ENCODE measurements around the gene CNTNAP2. TPM values are rescaled to one million over a fixed set of nuclear protein-coding genes. Genes with fewer than 3 reads are reported as not detected.

CNTNAP2 gene
- total and polyA plus RNA-seq, 9 donors, result 0.24 to 7.0 (median 1.5) TPM

GRCh38 chr7:148107443-148108127 is 1991.0 kb downstream of the CNTNAP2 start:
- H3K27me3 ChIP-seq, result no peaks in the 10 kb centered on the region
- 89 to 92% (median 90%) methylated on average over 6 of the region's 6 CpGs for WGBS, 3 donors
- H3K4me1 ChIP-seq (ENCODE audit: insufficient read depth), result no peaks in the 10 kb centered on the region
- no peak for TF ChIP-seq POLR2A (IDR thresholded peaks at IDR 0.05)
- TF ChIP-seq, protein P1, sequence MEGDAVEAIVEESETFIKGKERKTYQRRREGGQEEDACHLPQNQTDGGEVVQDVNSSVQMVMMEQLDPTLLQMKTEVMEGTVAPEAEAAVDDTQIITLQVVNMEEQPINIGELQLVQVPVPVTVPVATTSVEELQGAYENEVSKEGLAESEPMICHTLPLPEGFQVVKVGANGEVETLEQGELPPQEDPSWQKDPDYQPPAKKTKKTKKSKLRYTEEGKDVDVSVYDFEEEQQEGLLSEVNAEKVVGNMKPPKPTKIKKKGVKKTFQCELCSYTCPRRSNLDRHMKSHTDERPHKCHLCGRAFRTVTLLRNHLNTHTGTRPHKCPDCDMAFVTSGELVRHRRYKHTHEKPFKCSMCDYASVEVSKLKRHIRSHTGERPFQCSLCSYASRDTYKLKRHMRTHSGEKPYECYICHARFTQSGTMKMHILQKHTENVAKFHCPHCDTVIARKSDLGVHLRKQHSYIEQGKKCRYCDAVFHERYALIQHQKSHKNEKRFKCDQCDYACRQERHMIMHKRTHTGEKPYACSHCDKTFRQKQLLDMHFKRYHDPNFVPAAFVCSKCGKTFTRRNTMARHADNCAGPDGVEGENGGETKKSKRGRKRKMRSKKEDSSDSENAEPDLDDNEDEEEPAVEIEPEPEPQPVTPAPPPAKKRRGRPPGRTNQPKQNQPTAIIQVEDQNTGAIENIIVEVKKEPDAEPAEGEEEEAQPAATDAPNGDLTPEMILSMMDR (IDR thresholded peaks at IDR 0.05), result no peak
- TF ChIP-seq EP300 (IDR thresholded peaks at IDR 0.05), result no peak
- H3K9me3 ChIP-seq, result no peaks in the 10 kb centered on the region
- no peak overlapping the region for H3K27ac ChIP-seq
- no peaks in the 10 kb centered on the region for H3K36me3 ChIP-seq
- DNase-seq, result no peak
- no peak overlapping the region for H3K4me3 ChIP-seq
- intact Hi-C loops (cut with DNase I), result no loop called here

- Histone ChIP-seq H3K4me3 (no peak overlapping the region), H3K27me3 (no peaks in the 10 kb centered on the region), H3K9me3 (no peaks in the 10 kb centered on the region), H3K27ac (no peak overlapping the region), H3K36me3 (no peaks in the 10 kb centered on the region), H3K4me1 (ENCODE audit: insufficient read depth) (no peaks in the 10 kb centered on the region)
- no peak for DNase-seq
- no peak for TF ChIP-seq EP300 (IDR thresholded peaks at IDR 0.05)
- TF ChIP-seq, protein P1 (IDR thresholded peaks at IDR 0.05), result no peak
- no peak for TF ChIP-seq POLR2A (IDR thresholded peaks at IDR 0.05)
- intact Hi-C loops (cut with DNase I), result no loop called here
- WGBS, 3 donors, result 68 to 78% (median 71%) methylated on average over 4 of the region's 4 CpGs
Measured at GRCh38 chr7:148108381-148108780, 1991.8 kb downstream of the CNTNAP2 start.

DNA sequence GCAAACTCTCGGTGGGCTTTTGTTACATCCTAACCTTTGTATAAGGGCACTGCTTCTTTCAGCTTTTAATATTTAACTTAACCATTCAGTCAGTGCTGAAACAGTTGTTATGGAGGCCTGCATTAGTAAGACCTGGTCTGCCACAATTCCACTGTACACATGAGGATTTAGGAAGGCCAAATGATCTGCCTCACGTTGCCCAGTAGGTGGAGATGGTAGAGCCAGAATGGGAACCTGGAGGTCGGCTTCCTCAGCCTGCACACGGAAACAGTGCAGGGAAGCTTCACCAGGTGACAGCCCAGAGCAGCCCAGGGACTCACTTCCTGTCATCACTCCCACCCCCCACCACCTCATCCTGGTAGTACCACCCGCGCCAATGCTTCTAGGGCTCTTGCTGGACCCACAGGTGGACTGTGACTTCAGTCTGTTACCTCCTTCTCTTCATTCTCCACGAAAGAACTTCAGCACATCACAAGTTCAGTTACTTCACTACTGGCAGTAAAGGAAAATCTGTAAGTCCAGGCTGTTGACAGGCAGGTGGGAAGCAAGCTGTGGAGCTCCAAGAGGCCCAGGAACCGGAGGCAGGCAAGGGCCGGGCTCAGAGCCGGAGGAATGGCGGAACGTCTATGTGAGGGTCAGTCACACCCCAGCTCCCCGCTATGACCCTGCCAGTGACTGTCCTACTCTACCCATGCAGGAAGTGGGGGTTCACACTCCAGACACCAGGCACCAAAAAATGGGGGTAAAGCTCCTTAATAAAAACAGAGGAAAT is 1993.7 kb downstream of the CNTNAP2 start:
- no peaks in the 10 kb centered on the region for H3K36me3 ChIP-seq
- 81 to 84% (median 83%) methylated on average over 13 of the region's 13 CpGs for WGBS, 3 donors
- H3K27ac ChIP-seq, result no peak overlapping the region
- intact Hi-C loops (cut with DNase I), result no loop called here
- no peaks in the 10 kb centered on the region for H3K27me3 ChIP-seq
- no peaks in the 10 kb centered on the region for H3K4me1 ChIP-seq (ENCODE audit: insufficient read depth)
- no peak overlapping the region for H3K4me3 ChIP-seq
- no peaks in the 10 kb centered on the region for H3K9me3 ChIP-seq
- no peak for TF ChIP-seq POLR2A (IDR thresholded peaks at IDR 0.05)
- TF ChIP-seq, protein P1 (IDR thresholded peaks at IDR 0.05), result no peak
- TF ChIP-seq EP300 (IDR thresholded peaks at IDR 0.05), result no peak
- no peak for DNase-seq

GRCh38 chr7:148114804-148115203 is 1998.2 kb downstream of the CNTNAP2 start:
- no peak for DNase-seq

More at GRCh38 chr7:148114804-148115203, 1998.2 kb downstream of the CNTNAP2 start:
- TF ChIP-seq POLR2A (IDR thresholded peaks at IDR 0.05) (no peak), EP300 (IDR thresholded peaks at IDR 0.05) (no peak)
- TF ChIP-seq, protein P1 (IDR thresholded peaks at IDR 0.05), result no peak
- Histone ChIP-seq H3K4me1 (ENCODE audit: insufficient read depth) (no peaks in the 10 kb centered on the region), H3K9me3 (no peaks in the 10 kb centered on the region), H3K4me3 (no peak overlapping the region), H3K27ac (no peak overlapping the region), H3K36me3 (no peaks in the 10 kb centered on the region), H3K27me3 (no peaks in the 10 kb centered on the region)
- WGBS, 3 donors, result 75 to 83% (median 75%) methylated on average over 3 of the region's 3 CpGs
- intact Hi-C loops (cut with DNase I), result no loop called here
